ENCODE data around the gene MEIS2.

The MEIS2 gene

DNA sequence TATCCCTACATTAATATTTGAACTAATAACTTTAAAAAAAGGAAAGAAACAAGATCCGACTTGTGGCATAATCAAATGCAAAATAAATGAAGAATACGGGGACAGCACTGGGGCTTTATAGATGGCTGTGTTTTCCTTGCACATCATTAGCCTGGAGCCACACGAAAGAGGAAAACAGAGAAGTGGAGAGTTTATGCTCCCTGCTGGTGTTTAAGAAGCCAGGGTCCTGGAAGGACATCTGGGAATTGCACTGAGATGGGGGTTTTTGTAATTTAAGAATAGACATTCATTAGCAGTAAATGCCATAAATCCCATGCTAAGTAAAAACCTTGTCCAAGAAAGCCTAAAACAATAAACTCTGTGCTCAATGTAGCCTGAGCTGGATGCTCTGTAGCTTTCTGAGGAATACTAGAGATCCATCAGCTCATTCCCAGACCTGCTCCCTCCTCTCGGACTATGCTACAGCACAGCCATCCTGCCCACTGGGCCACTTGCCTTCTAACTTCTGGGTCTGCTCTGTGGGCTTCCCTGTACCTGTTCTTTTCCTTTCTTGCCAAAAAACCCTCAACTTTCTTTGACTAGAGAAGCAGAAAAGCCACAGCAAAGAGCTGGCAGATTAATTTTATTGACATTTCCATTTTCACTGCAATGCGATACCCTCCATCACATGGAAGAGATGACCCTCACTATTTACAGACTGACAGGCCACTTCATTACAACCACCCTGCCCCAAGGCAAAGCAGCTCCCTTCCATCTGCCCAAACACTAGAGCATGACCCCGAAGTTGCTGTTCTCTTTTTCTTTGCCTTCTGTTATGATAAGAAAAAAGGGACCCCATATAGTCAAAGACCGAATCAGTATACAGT, 62.3 kb downstream of the MEIS2 start:
- DNase-seq, result no peak

DNA sequence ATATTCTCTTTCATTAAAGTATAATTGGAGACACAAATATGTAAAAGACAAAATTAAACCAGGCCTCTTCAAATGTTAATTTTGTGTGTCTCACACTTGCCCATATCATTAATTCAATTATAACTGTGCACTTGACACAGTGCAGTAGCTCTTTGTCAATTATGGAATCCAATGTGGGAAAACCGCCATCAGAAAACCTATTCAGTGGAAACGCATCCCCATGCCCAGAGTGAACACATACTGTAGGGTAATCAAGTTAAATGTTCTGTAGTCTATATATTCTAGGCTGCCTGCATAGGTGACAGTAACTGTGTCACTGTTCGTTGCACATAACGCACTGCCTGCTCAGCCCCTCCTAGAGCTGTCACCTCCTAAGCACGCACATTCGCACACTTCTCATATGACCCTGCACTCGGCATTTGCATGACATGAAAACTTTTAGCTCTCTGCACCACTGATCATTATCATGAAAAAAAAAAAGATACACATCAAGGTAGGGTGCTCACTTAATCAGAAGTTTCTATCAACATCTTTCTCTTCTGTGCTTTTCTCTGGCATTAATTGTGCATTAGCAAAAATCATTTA, 63.2 kb downstream of the MEIS2 start:
- no peak for DNase-seq

DNA sequence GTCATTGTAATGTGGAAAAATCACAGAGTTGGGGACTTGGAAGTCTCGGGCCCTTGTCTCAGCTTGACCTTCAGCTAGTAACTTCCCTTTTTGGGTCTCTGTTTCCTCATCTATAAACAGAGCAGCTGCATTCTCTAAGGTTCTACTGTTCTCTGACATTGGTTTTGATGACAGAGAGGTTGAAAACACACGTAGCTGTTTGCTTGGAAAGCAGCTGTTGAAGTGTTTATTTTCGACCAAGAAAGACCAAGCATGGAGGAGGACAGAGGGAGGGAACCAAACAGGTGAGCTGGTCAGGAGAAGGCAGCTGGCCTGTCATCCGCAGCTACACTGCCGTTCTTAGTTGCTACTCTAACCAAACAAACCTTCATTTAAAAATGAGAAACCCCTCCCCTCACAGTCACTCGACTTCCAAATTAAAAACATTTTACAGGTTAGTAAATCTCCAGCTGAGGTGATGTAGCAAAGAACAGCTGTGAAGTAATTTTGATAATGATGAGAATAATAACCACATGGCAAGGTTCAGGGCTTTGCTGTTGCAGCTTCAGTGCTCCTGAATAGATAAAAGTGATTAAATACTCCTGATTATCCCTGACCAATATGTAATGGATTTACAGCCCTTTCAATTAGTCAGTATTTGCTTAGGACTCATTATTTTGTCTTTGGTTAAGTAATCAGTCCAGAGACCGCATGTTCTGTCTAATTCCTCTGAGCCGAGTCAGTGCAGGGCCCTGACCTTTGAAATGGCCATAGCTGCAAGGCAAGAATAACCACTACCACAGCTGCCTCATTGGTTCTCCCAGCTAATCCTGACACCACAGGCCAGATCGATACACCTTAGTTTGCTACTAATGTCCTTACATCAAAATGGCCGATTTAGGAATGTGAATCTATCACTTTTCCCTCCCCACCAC, 65.3 kb downstream of the MEIS2 start:
- no peak for DNase-seq

DNA sequence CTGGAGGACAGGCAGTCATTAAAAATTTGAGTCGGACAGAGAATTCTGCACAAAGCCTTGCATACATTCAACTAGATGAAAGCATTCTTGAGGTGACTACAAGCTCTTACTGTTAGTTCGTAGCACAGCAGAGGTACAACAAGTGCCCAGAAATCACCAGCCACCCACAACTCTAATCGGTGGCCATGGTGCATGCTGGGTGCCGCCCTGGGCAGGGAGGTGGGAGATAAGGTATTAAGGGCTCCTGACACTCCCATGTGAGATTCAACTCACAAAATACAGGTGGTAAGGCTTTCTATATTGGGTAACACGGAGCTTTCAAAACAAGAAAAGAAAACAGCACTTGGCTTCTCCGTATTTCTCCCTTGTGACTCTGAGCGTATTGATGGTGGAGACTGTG, 66.0 kb downstream of the MEIS2 start:
- DNase-seq, result no peak

DNA sequence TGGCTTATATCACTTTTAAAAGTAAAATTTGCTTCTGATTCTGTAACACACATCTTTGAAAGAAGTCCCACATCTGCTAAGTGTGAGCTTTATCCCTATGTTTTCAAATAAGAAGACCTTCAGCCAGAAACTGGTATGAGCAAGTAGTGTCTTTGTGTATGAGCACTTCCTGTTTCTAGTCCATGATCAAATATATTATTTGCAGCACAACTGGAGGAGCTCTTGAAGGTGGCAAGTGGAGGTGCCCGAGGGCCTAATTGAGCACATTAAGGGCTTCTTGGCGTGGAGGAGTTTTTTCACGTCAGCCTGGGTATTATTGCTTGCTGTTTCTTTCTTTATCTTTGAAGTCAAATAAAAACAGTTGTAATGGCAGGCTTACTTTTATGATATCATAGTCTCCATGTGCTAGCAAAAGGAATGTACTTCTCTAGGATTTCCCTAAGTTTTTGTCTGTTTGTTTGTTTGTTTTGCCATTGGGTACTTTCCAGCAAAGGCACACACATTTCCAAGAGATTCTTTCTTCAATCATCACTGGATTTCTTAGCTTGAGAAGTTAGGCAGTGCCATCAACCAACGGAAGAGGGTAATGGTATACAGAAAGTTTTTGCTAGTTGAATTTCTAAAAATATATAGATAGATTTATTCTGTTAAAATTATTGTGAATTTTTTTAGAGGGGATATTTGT, 68.1 kb downstream of the MEIS2 start:
- DNase-seq, result no peak

DNA sequence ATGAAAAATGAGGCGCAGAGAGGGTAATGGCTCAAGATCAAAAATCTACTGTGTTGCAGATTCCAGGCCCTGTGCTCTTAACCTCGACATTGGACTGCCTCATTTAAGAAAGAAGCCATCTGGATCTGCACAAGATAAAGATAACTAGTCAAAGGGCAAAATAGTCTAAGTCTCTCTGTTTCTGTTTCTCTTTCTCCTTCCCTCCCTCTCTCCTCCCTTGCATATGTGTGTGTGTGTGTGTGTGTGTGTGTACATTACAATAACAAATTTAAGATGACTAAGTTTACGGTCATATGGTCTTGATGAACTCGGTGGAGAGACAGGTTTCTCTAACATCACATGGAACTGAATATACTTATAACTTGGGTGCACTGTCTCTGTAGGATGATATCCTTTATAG, 69.2 kb downstream of the MEIS2 start:
- no peak for DNase-seq

DNA sequence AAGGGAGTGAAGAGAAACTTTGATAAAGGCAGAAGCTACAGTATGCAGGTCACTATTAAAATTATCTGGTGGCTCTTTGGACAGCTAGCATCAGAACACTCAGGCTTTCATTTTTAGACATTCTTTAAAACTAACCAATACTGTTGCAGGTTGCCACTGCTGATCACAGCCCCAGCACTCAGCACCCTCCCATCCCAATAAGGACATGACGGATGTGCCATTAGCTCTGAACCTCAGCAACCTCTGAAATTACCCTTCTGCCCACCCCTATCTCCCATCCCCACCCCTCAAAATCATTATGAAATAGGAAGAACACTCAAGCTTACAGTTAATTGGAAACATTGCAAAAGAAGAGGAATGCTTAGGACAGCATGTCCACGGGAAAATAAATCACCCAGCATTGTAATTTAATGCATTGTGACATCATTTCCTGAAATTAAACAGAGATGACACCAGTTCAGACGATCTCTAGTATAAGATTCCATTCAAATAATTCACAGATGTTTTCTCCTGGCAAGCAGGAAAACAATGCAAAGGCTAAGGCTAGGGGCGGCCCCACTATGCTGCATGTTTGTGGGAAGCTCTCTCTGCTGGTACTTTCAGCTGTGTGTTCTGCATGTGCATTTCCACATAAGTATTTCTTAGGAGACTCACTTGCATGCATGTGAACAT, 71.6 kb downstream of the MEIS2 start:
- DNase-seq, result no peak

DNA sequence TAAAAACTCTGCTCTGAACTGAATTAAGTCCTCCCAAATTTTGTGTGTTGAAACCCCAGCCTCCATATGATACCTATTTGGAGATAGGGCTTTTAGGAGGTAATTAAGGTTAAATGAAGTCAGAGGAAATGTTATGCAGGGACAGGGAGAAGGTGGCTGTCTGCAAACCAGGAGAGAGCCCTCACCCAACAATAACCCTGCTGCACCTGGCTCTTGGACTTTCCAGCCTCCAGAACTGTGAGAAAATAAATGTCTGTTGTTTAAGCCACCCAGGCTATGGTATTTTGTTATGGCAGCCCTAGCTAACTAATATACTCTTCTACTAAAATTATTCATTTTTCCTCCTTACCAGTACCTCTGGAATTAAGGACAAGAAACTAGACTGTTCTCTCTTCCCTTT, 79.5 kb downstream of the MEIS2 start:
- no peak for DNase-seq

DNA sequence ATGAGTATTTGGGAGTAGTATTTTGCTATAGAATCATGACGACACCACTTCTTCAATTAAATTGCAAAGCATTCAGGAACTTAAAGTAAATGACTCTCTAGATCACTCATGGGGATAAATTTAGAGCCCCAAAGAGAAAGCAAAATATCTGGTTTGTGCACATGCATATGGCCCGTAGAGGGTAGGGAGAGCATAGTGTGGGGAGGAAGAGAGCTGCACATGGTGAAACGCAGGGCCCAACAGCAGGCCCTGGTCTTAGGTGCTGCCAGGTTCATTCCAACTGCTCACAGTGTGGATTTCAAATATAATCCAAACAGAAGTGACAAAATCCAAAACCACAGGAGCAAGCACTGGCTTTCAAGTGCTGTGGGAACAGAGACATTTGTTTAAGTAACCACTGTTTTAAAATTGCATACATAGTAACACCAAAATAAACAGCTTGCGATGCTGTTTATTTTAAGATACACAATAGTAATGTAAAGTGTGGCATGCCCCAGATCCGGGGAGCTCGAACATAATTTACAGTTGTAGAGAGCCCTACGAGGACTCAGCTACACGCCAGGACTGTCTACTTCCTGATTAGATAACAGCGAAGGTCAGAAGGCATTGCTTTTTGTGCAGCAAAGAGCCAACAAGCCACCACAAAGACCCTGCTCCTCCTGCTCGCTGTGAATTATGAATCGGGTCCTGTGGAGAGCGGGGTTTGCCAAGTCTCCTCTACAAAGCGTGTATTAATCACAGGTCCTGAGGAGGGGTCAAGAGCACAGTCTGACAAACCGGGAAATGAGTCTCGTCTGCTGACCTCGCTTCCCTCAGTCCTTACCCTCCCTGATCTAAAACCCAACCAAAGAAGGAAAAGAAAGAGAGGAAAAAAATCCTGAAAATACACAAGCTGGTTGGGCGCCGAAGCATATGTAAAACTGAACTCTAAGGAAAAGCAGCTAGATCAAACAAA, 80.6 kb downstream of the MEIS2 start:
- no peak for DNase-seq

DNA sequence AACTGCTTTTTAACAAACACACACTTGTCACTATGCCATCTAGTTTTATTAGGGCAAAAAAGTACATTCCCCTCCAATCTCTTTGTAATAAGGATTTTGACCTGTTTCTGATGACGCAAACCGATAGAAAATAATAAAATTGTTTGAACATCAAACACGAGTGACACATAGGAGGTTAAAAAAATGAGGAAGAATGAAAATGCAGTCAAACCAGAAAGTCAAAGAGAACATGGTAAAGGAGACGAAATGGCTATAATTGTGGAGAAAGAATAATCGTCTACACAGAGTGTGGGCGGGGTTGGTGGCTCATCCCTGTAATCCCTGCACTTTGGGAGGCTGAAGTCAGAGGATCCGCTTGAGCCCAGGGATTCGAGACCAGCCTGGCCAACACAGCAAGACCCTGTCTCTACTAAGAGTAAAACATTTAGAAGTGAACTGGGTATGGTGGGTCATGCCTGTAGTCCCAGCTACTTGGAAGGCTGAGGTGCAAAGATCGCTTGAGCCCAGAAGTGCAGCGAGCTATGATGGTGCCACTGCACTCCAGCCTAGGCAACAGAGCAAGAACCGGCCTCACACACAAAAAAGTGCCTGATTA, 83.2 kb downstream of the MEIS2 start:
- DNase-seq, result no peak

DNA sequence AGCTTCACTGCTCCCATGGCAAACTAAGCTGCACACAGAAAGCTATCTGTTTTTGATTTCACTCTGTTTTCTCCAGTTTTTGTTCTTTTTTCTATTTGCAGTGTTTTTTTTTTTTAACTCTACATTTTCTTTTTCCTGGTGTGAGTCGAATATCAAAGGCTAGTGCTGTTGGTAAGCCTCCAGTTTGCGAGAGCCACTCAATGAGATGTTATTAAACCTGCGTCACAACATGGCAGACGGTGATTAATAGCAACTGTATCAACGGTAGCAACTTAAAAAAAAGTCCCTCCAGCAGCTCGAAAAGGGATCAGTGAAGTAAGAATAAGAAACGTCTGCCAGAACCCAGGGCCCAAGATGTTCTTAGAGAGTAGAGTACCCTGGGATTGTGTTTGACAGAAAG, 84.1 kb downstream of the MEIS2 start:
- DNase-seq, result no peak

DNA sequence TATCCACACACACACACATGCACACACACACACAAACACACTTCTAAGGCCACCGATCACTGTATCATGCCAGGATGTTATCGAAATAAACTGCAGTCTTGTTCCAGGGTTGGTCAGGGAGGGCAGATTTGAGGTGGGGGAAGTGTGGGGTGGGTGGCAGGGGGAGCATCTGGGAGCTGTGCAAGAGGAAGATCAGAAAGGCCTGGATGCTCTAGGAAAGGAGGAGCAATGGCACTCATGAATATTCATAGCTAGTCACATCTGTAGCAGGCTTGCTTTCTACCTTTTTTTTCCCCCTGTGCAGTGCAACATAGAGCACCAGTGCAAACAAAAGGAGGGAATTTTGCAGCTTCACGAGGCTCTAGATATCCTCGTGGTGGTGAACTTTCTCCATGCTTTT, 84.9 kb downstream of the MEIS2 start:
- DNase-seq, result no peak

DNA sequence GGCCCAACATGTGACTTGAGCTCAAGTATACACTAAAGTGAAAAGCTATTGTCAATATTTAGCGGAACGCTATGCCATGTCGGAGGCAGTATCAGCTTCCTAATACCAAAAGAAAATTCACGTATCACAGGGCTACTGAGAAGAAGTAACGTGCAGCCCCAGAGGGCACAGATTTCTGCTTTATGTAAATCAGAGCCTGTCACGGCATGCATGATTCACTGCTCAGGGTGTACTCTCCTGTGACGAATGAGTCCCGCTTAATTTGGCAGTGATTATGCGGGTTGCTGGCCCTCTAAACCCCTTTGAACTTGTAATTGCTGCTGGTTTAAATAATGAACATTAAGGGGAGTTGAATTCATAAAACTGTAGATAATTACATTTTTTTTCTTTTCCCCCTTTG, 85.3 kb downstream of the MEIS2 start:
- no peak for DNase-seq

DNA sequence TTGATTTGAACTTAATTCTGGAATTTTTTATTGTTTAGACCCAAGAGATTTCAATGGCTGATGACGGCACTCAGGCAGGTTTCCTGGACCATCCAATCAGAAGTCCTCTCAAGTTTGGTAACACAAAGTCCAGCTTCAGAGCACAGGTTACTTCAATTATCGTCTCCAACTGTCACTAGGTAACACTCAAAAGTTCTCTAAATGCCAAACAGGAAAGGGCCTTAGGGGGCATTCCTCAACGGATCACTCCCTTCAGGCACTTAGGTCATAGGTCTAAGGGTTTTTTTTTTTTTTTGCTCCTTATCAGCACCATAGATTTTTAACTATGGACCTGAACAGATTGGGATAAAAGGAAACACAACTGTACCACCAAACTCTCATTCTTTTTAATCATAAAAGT, 85.8 kb downstream of the MEIS2 start:
- DNase-seq, result no peak

DNA sequence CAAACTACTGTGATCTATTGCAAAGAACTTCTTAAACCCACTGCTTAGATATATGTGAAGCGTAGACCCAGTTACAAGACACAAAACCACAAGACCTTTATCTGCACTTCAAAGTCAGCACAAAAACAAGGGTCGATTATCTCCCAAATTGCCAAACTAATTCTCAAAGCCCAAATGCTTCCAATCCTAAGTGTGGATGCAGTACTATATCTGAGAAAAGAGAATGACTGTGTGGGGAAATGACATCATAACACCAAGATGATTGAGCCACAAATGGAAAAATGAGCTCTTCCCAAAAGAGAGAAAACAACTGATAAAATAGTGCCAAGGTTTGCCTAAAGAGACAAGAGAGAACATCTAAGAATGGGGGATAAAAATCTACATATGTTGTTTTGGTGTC, 86.2 kb downstream of the MEIS2 start:
- DNase-seq, result no peak

DNA sequence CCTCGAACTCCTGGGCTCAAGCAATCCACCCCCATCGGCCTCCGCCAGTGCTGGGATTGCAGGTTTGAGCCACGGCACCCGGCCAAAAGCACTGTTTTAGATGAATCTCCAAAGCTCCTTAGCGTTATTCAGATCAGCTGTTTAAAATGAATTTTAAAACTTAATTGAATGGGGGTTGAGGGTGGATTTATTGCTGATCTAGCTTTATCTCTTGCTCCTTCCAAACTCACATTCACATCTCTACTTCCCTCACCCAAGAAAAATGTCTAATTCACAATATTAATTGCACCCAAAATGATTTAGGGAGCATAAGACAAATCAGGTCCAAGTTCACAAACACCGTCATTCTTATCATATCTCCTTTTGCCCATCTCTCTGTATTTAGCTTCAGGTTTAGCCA, 89.8 kb downstream of the MEIS2 start:
- no peak for DNase-seq

DNA sequence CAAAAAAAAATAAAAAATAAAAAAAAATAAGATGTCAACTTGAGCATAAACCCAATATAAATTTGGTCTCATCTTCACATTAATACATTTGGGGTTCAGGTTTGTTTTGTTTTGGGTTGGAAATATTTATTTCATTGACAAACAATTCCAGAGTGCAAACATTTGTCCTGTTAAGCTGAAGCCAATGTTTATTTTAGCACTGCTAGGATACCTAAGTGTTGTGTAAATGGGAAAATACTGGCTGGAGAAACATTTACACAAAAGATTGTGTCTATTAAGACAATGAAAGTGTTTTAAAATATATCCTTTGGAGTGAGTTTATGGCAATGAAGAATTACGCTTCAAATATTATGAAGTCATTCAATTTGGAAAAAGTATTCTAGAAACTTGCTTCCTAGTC, 91.1 kb downstream of the MEIS2 start:
- DNase-seq, result no peak

DNA sequence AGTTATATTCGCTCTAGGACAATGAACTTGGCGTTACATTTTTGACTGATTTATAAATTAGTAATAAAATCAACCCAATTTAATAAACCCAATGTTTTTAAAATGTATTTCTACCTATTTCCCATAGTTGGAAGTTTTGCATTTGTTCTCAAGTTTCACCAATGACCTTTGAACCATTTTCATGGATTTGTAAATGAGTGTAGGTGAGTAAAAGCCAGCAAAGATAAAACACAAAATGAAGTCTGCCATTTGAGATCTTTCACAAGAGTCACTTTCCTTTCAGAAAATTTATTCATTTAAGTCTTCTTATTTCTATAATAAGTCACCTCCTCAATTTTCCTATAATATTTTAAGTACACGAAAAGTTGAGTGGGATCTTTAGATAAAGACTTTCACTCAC, 92.1 kb downstream of the MEIS2 start:
- DNase-seq, result no peak

DNA sequence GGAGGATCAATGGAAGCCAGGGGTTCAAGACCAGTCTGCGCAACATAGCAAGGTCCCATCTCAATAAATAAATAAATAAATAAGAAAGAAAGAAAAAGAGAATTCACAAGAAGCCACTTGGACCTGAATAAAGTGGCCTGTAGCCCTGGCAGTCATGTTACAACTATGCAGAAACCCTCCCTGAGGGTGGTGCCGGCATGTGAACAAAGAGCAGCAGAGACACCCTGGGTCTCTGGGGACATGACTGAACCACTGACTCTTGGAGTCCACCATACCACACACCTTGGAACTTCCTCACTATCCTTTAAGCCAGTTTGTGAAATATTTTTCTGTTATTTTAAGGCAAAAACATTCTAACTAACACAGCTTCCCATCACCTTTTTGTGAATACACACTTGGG, 93.0 kb downstream of the MEIS2 start:
- DNase-seq, result no peak

DNA sequence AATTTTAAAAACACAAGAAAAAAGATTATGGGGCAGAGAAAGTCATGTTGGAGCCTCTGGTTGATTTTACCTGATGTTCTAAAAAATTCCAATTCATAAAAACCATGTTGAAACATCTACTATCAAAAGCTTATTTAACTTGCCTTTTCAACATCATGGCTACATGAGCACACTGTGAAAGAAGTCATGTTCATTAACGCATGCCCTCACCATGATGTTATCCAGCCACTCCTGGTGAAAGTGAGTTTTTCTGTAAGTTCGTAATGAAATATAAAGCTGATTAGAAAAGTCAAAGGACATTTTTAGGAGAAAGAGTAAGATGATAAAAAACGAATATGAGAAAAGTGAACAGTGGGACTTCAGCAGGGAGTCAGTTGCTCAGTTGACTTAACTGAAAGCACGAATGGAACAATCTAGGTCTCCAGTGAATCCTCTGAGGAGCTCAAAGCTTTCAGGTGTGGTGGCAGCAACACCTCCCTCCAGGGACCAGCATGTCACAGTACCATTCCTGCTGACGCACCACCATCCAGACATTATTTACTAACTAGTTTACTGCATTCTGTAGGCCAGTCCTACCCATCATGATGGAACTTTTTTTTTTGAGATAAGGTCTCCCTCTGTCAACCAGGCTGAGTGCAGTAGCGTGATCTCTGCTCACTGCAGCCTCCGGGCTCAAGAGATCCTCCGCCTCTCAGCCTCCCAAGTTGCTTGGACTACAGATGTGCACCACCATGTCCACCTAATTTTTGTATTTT, 95.2 kb downstream of the MEIS2 start:
- DNase-seq, result no peak
